Left ventricle myocardium inferior (tissue), 1 donor: Measurements from ENCODE around the gene EDEM2. TPM values are rescaled to one million over a fixed set of nuclear protein-coding genes. Genes with fewer than 3 reads are reported as not detected.
"Not testable (repeated sequence)": the region's sequence is repeated elsewhere in the genome, so short reads cannot be mapped to it uniquely, and the experiment has no call there.

Source experiments
- DNase-seq: peaks from one replicate; pipeline ENCODE4 v3.0.0-alpha.2; 2020
- H3K27ac ChIP-seq: fragments of 200-600 bp; replicated peaks from 2 replicates; pipeline ENCODE4 v1.8.0; 2021
- H3K27me3 ChIP-seq: fragments of 200-600 bp; 2 replicates; pipeline ENCODE4 v1.8.0; 2021; ENCODE audit warnings: low read depth
- H3K36me3 ChIP-seq: fragments of 200-600 bp; 2 replicates; pipeline ENCODE4 v1.8.0; 2021
- H3K4me1 ChIP-seq: fragments of 200-600 bp; 2 replicates; pipeline ENCODE4 v1.8.0; 2021
- H3K4me3 ChIP-seq: fragments of 200-600 bp; 2 replicates; pipeline ENCODE4 v1.8.0; 2021; ENCODE audit warnings: mild to moderate bottlenecking, moderate library complexity
- H3K9me3 ChIP-seq: fragments of 200-600 bp; replicated peaks from 2 replicates; pipeline ENCODE4 v1.8.0; 2021
- CTCF ChIP-seq: fragments of 200-600 bp; IDR thresholded peaks from 2 replicates; pipeline ENCODE4 v1.8.0; 2021; ENCODE audit warnings: antibody characterized with exemption, mild to moderate bottlenecking, borderline replicate concordance
- intact Hi-C: fragments of 100-400 bp; cut with micrococcal nuclease; formaldehyde crosslinking; loops from one replicate; pipeline ENCODE4 v1.11.0; 2022
- total RNA-seq: library from RNA; stranded (reverse); fragmentation: NEBNext Ultra II Directional; extraction: Animal tissue kit (Norgen Biotek cat#: 25700); gene quantifications from one replicate; pipeline ENCODE4 v1.2.1, GENCODE V29; 2021
- donor health status: DM: no; HTN: yes; CAD: no; lungs with severe emphysema.

EDEM2 gene
- total RNA-seq, 1 donor from 2014 or later = 10.4 TPM

- no peak for DNase-seq
- Histone ChIP-seq H3K36me3 (peaks cover 18% of the 10 kb centered on the region), H3K27me3 (no peaks in the 10 kb centered on the region), H3K9me3 (no peaks in the 10 kb centered on the region), H3K27ac (no peak overlapping the region), H3K4me3 (no peak overlapping the region), H3K4me1 (peaks cover 37% of the 10 kb centered on the region)
- intact Hi-C loops = no loop called here
- TF ChIP-seq CTCF = no peak
These were observed 69.8 kb downstream of the EDEM2 start for GRCh38 chr20:35077341-35077740.

GRCh38 chr20:35071436-35072153, 75.5 kb downstream of the EDEM2 start:
- H3K27me3 ChIP-seq, H3K4me3 ChIP-seq, H3K9me3 ChIP-seq, intact Hi-C loops, DNase-seq, H3K27ac ChIP-seq: not testable (repeated sequence)
- Histone ChIP-seq H3K4me1 (peaks cover 16% of the 10 kb centered on the region), H3K36me3 (peaks cover 19% of the 10 kb centered on the region)

GRCh38 chr20:35066194-35066593, 80.9 kb downstream of the EDEM2 start:
- Histone ChIP-seq H3K9me3 (no peaks in the 10 kb centered on the region), H3K4me1 (peaks cover 39% of the 10 kb centered on the region), H3K27me3 (no peaks in the 10 kb centered on the region), H3K27ac (no peak overlapping the region), H3K4me3 (no peak overlapping the region), H3K36me3 (peaks cover 23% of the 10 kb centered on the region)
- no peak for TF ChIP-seq CTCF
- intact Hi-C loops = no loop called here
- DNase-seq = no peak

Other genes with a start within 250 kb of the EDEM2 start
- 17.2 TPM for gene GSS, start 191.5 kb downstream of the EDEM2 start, total RNA-seq
- gene MYH7B, start 191.5 kb downstream of the EDEM2 start, total RNA-seq = 253 TPM
- 30.7 TPM for gene TRPC4AP, start 54.5 kb downstream of the EDEM2 start, total RNA-seq
- gene PROCR, start 24.7 kb upstream of the EDEM2 start, total RNA-seq = 9.8 TPM
- 0.25 TPM for gene MMP24, start 79.4 kb upstream of the EDEM2 start, total RNA-seq
- 45.4 TPM for gene MMP24OS, start 130.8 kb upstream of the EDEM2 start, total RNA-seq
- 37.4 TPM for gene EIF6, start 137.4 kb upstream of the EDEM2 start, total RNA-seq
- gene FAM83C, start 145.1 kb upstream of the EDEM2 start, total RNA-seq = not detected